MM.1S (cell line): ENCODE data around the gene PSMD8.

Source experiments
- DNase-seq: peaks from one replicate; pipeline ENCODE4 v3.0.0-alpha.2; 2015
- H2AFZ ChIP-seq: fragments of 300-600 bp; sonication (generic); 2 replicates; pipeline ENCODE4 v1.6.0; 2016; ENCODE audit warnings: antibody characterized with exemption, low read length
- H3F3A ChIP-seq: fragments of 300-600 bp; sonication (generic); 2 replicates; pipeline ENCODE4 v1.6.1; 2016; ENCODE audit warnings: mild to moderate bottlenecking, antibody characterized with exemption, low read length, moderate library complexity, mixed read lengths; ENCODE audit not compliant: insufficient read depth
- H3K27ac ChIP-seq: fragments of 300-600 bp; sonication (generic); 2 replicates; pipeline ENCODE4 v1.5.1; 2016; ENCODE audit warnings: mild to moderate bottlenecking, low read length
- H3K27me3 ChIP-seq: fragments of 300-600 bp; sonication (generic); replicated peaks from 2 replicates; pipeline ENCODE4 v1.6.0; 2016; ENCODE audit warnings: low read length; ENCODE audit not compliant: insufficient read depth
- H3K36me3 ChIP-seq: fragments of 300-600 bp; sonication (generic); replicated peaks from 2 replicates; pipeline ENCODE4 v1.6.1; 2016; ENCODE audit warnings: mild to moderate bottlenecking, low read length, mixed read lengths; ENCODE audit not compliant: insufficient read depth
- H3K4me1 ChIP-seq: fragments of 300-600 bp; sonication (generic); 2 replicates; pipeline ENCODE4 v1.6.1; 2016; ENCODE audit warnings: low read length, mixed read lengths
- H3K4me2 ChIP-seq: fragments of 300-600 bp; sonication (generic); 2 replicates; pipeline ENCODE4 v1.6.0; 2016; ENCODE audit warnings: low read depth, low read length
- H3K4me3 ChIP-seq: fragments of 300-600 bp; sonication (generic); 2 replicates; pipeline ENCODE4 v1.5.1; 2016; ENCODE audit warnings: low read length, mixed read lengths
- H3K79me2 ChIP-seq: fragments of 300-600 bp; sonication (generic); 2 replicates; pipeline ENCODE4 v1.6.1; 2016; ENCODE audit warnings: mixed run types, low read length, mixed read lengths
- H3K9ac ChIP-seq: fragments of 300-600 bp; sonication (generic); 2 replicates; pipeline ENCODE4 v1.6.1; 2016; ENCODE audit warnings: low read length, mixed read lengths
- H3K9me2 ChIP-seq: fragments of 300-600 bp; sonication (generic); replicated peaks from 2 replicates; pipeline ENCODE4 v1.6.1; 2016; ENCODE audit warnings: mild to moderate bottlenecking, low read length, mixed read lengths; ENCODE audit not compliant: insufficient read depth
- H3K9me3 ChIP-seq: fragments of 300-600 bp; sonication (generic); replicated peaks from 2 replicates; pipeline ENCODE4 v1.6.1; 2016; ENCODE audit warnings: mild to moderate bottlenecking, low read length, mixed read lengths; ENCODE audit not compliant: insufficient read depth
- H4K20me1 ChIP-seq: fragments of 300-600 bp; sonication (generic); 2 replicates; pipeline ENCODE4 v1.6.1; 2016; ENCODE audit warnings: mild to moderate bottlenecking, low read length, moderate library complexity, mixed read lengths; ENCODE audit not compliant: insufficient read depth
- EZH2 ChIP-seq: fragments of 300-600 bp; sonication (generic); optimal IDR thresholded peaks from 2 replicates; pipeline ENCODE3; 2017; ENCODE audit warnings: low read depth, mild to moderate bottlenecking, antibody characterized with exemption, low read length, mixed read lengths
- EZH2phosphoT487 ChIP-seq: fragments of 300-600 bp; sonication (generic); IDR thresholded peaks from 2 replicates; pipeline ENCODE4 v1.6.1; 2018; ENCODE audit warnings: antibody characterized with exemption, low read length
- TF ChIP-seq, protein P1 (sequence below): fragments of 300-600 bp; sonication (generic); IDR thresholded peaks from 2 replicates; pipeline ENCODE4 v1.5.1; 2016; ENCODE audit warnings: antibody characterized with exemption, low read length, mixed read lengths

The PSMD8 gene

GRCh38 chr19:38417146-38417543 lies 42.8 kb downstream of the PSMD8 start:
- TF ChIP-seq, protein P1, sequence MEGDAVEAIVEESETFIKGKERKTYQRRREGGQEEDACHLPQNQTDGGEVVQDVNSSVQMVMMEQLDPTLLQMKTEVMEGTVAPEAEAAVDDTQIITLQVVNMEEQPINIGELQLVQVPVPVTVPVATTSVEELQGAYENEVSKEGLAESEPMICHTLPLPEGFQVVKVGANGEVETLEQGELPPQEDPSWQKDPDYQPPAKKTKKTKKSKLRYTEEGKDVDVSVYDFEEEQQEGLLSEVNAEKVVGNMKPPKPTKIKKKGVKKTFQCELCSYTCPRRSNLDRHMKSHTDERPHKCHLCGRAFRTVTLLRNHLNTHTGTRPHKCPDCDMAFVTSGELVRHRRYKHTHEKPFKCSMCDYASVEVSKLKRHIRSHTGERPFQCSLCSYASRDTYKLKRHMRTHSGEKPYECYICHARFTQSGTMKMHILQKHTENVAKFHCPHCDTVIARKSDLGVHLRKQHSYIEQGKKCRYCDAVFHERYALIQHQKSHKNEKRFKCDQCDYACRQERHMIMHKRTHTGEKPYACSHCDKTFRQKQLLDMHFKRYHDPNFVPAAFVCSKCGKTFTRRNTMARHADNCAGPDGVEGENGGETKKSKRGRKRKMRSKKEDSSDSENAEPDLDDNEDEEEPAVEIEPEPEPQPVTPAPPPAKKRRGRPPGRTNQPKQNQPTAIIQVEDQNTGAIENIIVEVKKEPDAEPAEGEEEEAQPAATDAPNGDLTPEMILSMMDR = no peak
- TF ChIP-seq EZH2phosphoT487 (no peak), EZH2 (no peak)
- H3K4me3 ChIP-seq = no peak overlapping the region

GRCh38 chr19:38417544-38418506 lies 43.5 kb downstream of the PSMD8 start:
- H3K9me3 ChIP-seq = no peaks in the 10 kb centered on the region
- no peaks in the 10 kb centered on the region for H3F3A ChIP-seq
- H3K27me3 ChIP-seq = peaks cover 70% of the 10 kb centered on the region
- no peak overlapping the region for H3K27ac ChIP-seq
- no peak overlapping the region for H3K4me3 ChIP-seq
- no peak for TF ChIP-seq EZH2phosphoT487
- TF ChIP-seq, protein P1 = no peak
- TF ChIP-seq EZH2 = no peak
- no peaks in the 10 kb centered on the region for H4K20me1 ChIP-seq
- H3K4me2 ChIP-seq = peak overlapping the region; percentile 35
- H3K4me1 ChIP-seq = no peaks in the 10 kb centered on the region
- 0 out of 2 replicates have a peak overlapping the region, but pooled peaks have one; percentile 27 for H2AFZ ChIP-seq
- H3K36me3 ChIP-seq = no peaks in the 10 kb centered on the region
- no peaks in the 10 kb centered on the region for H3K79me2 ChIP-seq
- H3K9me2 ChIP-seq = no peaks in the 10 kb centered on the region
- no peak for DNase-seq
- H3K9ac ChIP-seq = no peak overlapping the region

More at GRCh38 chr19:38417146-38417543, 42.8 kb downstream of the PSMD8 start:
- Histone ChIP-seq H3K36me3 (no peaks in the 10 kb centered on the region), H3K27ac (no peak overlapping the region), H3K4me1 (no peaks in the 10 kb centered on the region), H4K20me1 (no peaks in the 10 kb centered on the region), H3K27me3 (peaks cover 70% of the 10 kb centered on the region), H2AFZ (no peak overlapping the region), H3K9ac (no peak overlapping the region), H3K4me2 (no peak overlapping the region), H3K79me2 (no peaks in the 10 kb centered on the region), H3K9me3 (no peaks in the 10 kb centered on the region), H3F3A (no peaks in the 10 kb centered on the region), H3K9me2 (no peaks in the 10 kb centered on the region)
- DNase-seq = no peak

GRCh38 chr19:38420935-38421334 lies 46.6 kb downstream of the PSMD8 start:
- H3K4me3 ChIP-seq = no peak overlapping the region
- H3K27ac ChIP-seq = no peak overlapping the region
- DNase-seq = no peak
- no peaks in the 10 kb centered on the region for H3K4me1 ChIP-seq
- TF ChIP-seq EZH2 (no peak), EZH2phosphoT487 (no peak)
- TF ChIP-seq, protein P1 = no peak
- H3K9me3 ChIP-seq = no peaks in the 10 kb centered on the region
- H4K20me1 ChIP-seq = no peaks in the 10 kb centered on the region
- no peak overlapping the region for H3K4me2 ChIP-seq
- no peaks in the 10 kb centered on the region for H3K36me3 ChIP-seq
- H3F3A ChIP-seq = no peaks in the 10 kb centered on the region
- H3K9me2 ChIP-seq = no peaks in the 10 kb centered on the region
- H3K27me3 ChIP-seq = peaks cover 60% of the 10 kb centered on the region
- H3K79me2 ChIP-seq = no peaks in the 10 kb centered on the region
- no peak overlapping the region for H3K9ac ChIP-seq
- no peak overlapping the region for H2AFZ ChIP-seq
